H1 (cell line): ENCODE results near the gene SLC35F6. TPM values are rescaled to one million over a fixed set of nuclear protein-coding genes. Genes with fewer than 3 reads are reported as not detected.

ENCODE experiments used
- CHD1 ChIP-seq: IDR thresholded peaks from 2 replicates; pipeline ENCODE4 v1.6.1; 2012; ENCODE audit warnings: low read depth, low read length, improper control_type of control experiment
- GTF2F1 ChIP-seq: IDR thresholded peaks from 2 replicates; pipeline ENCODE4 v1.6.1; 2012; ENCODE audit warnings: low read depth, low read length, improper control_type of control experiment, borderline replicate concordance
- JUND ChIP-seq: IDR thresholded peaks from 2 replicates; pipeline ENCODE4 v1.6.1; 2011; ENCODE audit warnings: mild to moderate bottlenecking, improper control_type of control experiment, low read length
- NANOG ChIP-seq: IDR thresholded peaks from 2 replicates; pipeline ENCODE4 v1.6.1; 2011; ENCODE audit warnings: low read length, low read depth, mild to moderate bottlenecking, inconsistent platforms; ENCODE audit not compliant: insufficient read depth, poor library complexity, severe bottlenecking
- SUZ12 ChIP-seq: fragments of 200-600 bp; sonication (generic); IDR thresholded peaks from 2 replicates; pipeline ENCODE4 v1.6.1; 2012; ENCODE audit warnings: mild to moderate bottlenecking, inconsistent platforms, low read length, moderate library complexity, mixed read lengths
- TAF1 ChIP-seq: IDR thresholded peaks from 2 replicates; pipeline ENCODE4 v1.6.1; 2011; ENCODE audit warnings: mild to moderate bottlenecking, low read depth, low read length
- TEAD4 ChIP-seq: IDR thresholded peaks from 2 replicates; pipeline ENCODE4 v1.6.1; 2012; ENCODE audit warnings: low read depth, low read length, inconsistent platforms, mixed read lengths
- polyA plus RNA-seq, 7 experiments: library from polyadenylated mRNA; depleted of rRNA in 3 of 7; stranded (reverse) in 5 of 7; unstranded in 2 of 7; fragments of >200 nt in 5 of 7; fragments of 200-250 nt in 2 of 7; gene quantifications; 1 replicate in 5 of 7; 2 replicates in 1 of 7; 4 replicates in 1 of 7; pipeline versions ENCODE4 v1.2.1 to v1.2.3, GENCODE V29; 2011 to 2013; ENCODE audit warnings: missing spikeins in 2 of 7, mixed read lengths in 2 of 7
- total RNA-seq: library from RNA; stranded (reverse); fragmentation: NEBNext Ultra II Directional; extraction: Animal tissue kit (Norgen Biotek cat#: 25700); gene quantifications from 2 replicates; pipeline ENCODE4 v1.2.1, GENCODE V29; 2021
- TF ChIP-seq, protein P1 (sequence below): IDR thresholded peaks from 2 replicates; pipeline ENCODE4 v1.6.1; 2012; ENCODE audit warnings: inconsistent platforms

SLC35F6 gene
- total and polyA plus RNA-seq, 2 of the 8 experiments (the other 6 are each of a cell fraction or from before 2014, with no cell fraction given): 11.2 to 13.5 TPM

GRCh38 chr2:26754972-26755670, 9.0 kb upstream of the SLC35F6 start (continued):
- TF ChIP-seq CHD1: no peak
- TF ChIP-seq, protein P1, sequence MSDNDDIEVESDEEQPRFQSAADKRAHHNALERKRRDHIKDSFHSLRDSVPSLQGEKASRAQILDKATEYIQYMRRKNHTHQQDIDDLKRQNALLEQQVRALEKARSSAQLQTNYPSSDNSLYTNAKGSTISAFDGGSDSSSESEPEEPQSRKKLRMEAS: no peak
- no peak for TF ChIP-seq TAF1
- TF ChIP-seq TEAD4: no peak
- TF ChIP-seq SUZ12: no peak
- no peak for TF ChIP-seq JUND
- TF ChIP-seq NANOG: no peak
- TF ChIP-seq GTF2F1: no peak
- TF ChIP-seq, all 59 proteins: peak for 0
